ENCODE results near the gene AS3MT.
"Not testable (repeated sequence)": the region's sequence is repeated elsewhere in the genome, so short reads cannot be mapped to it uniquely, and the experiment has no call there.

Gene AS3MT, protein sequence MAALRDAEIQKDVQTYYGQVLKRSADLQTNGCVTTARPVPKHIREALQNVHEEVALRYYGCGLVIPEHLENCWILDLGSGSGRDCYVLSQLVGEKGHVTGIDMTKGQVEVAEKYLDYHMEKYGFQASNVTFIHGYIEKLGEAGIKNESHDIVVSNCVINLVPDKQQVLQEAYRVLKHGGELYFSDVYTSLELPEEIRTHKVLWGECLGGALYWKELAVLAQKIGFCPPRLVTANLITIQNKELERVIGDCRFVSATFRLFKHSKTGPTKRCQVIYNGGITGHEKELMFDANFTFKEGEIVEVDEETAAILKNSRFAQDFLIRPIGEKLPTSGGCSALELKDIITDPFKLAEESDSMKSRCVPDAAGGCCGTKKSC

DNA sequence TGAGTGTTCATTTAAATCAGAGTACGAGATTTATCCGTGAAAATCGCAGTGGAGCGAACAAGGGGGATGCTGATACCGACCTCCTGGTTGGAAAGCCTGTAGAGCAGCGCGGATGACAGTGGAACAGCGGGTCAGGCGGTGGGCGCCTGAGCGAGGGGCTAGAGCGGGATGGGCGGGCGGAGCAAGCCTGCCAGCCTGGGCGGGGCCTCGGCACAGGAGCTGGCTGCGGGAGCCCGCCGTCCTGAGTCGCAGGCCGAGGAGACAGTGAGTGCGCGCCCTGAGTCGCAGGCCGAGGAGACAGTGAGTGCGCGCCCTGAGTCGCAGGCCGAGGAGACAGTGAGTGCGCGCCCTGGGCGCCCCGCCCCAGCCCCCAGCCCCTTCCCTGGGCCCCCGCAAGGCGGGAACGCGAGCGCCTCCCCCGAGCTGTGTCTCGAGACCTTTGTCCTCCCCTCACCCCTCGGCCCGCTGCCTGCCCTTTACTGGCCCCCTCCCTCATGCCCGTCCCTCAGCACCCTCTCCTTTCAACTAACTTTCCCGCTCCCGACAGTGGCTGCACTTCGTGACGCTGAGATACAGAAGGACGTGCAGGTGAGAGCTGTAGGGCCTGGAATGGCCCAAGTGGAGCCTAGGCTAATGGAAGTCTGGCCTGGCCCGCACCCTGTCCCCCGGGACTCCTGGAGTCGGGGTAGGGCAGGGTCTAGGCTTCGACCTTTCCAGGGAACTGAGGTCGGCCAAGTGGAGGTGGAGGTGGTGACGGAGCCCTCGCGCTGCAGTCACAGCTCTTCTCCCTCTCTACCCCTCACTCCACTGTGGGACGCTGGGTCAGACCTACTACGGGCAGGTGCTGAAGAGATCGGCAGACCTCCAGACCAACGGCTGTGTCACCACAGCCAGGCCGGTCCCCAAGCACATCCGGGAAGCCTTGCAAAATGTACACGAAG lies at the start of gene AS3MT:
Gene AS3MT (plus strand): TSS at position 213 of the 941 bp plus-strand sequence. CDS start 123 bp downstream, at position 336.
- DNase-seq (ENCODE audit: low read depth) = peak; percentile 52

GRCh38 chr10:102820008-102820407 lies 49.3 kb upstream of the AS3MT start:
- DNase-seq (ENCODE audit: low read depth) = not testable (repeated sequence)

DNA sequence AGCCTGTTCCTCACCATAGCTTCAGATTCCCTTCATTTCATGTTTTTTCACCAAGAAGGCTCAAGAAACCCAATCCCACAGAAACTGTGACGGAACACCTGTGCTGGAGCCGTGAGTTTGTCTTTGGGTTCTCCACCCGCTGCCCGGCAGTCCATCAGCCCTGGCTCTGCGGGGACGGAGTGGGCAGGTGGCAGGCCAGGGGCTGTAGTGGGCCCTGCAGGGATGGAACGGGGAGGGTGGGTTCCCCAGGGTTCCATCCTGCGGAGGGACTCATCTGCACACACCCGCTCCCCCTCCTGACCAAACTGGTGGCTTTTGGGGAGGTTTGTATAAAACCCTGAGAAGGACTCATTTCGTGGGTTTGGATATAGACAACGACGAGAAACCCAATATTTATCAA lies 47.0 kb upstream of the AS3MT start:
- DNase-seq (ENCODE audit: low read depth) = no peak

DNA sequence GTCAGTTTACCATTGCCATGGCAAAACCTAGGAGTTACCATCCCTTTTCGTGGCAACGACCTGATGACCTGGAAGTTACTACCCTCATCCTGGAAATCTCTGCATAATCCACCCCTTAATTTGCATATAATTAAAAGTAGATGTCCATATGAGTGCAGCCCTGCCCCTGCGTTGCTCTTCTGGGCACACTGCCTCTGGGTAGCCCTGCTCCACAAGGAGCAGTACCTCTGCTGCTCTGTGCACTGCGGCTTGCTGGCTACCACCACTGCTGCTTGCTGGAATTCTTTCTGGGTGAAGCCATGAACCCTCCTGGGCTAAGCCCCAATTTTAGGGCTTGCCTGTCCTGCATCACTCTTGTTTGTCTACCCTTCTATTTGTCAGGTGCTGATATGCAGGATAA lies 44.6 kb upstream of the AS3MT start:
- no peak for DNase-seq (ENCODE audit: low read depth)

GRCh38 chr10:102826148-102826796 lies 43.0 kb upstream of the AS3MT start:
- DNase-seq (ENCODE audit: low read depth) = no peak

DNA sequence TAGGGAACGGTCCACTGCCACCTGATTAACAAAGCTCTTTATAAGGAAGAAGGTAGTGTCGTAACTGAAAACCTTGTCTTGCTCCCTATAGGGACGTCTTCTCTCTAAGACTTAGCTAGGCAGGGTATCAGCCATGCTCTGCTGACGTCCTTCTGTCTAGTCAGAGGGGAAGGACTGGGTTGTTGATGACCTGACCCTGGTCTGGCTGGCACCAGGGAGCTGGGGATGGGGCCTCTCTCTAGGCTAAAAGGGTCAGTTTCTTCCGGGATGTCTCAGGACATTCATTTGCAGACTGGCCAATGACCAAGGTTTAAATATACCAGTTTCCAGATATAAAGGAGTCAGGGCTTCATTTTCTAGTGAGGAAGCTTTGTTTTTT lies 41.7 kb upstream of the AS3MT start:
- no peak for DNase-seq (ENCODE audit: low read depth)

DNA sequence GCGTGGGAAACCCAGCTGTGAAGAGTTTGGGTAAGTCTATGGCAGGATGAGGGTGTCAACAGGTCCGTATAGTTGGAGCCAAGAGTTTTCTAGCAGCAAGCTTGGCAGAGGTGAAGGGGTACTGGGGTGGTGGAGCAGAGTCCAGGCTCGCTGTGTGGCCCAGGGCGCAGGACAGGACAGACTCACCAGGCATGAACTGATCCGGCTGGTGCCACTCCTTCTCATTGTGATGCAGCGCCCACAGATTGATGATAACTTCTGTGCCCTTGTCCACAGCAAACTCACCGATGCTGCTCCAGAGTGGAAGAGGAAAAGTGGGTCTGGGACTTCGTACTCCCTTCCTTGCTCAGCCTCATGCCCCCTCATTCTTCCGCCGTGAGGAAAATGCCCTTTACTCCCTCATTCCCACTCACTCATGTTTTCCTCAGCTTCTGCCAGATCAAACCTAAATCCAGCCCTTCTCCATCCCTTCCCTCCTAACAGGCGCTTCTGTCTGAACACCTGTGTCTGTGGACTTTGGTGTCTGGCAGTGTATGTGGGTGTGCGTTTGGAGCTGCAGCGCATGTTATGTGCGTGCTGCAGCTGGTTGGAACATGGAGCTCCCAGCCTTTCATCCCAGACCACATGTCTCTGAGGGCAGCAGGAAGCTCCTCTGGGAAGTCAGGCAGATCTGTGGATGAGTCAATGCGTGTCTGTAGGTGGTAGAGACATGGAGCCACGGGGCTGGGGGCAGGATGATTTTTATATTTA lies 37.8 kb upstream of the AS3MT start:
- DNase-seq (ENCODE audit: low read depth) = no peak

DNA sequence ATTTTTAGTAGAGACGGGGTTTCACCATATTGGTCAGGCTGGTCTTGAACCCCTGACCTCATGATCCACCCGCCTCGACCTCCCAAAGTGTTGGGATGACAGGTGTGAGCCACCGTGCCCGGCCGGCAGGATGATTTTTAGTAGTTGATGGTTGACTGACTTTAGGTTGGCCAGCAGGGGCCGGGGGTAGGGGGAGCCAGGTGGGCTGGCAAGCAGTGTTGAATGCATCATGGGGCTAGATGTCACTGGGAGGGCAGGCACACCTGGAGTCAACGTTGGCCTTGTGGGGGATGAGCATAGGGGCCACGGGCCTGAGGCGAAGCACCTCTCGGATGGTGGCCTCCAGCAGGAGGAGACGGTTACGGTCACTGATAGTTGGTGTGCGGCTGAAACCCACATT lies 37.0 kb upstream of the AS3MT start:
- DNase-seq (ENCODE audit: low read depth) = no peak

GRCh38 chr10:102832987-102833386 lies 36.3 kb upstream of the AS3MT start:
- DNase-seq (ENCODE audit: low read depth) = peak; percentile 17

GRCh38 chr10:102834143-102834542 lies 35.1 kb upstream of the AS3MT start:
- no peak for DNase-seq (ENCODE audit: low read depth)

DNA sequence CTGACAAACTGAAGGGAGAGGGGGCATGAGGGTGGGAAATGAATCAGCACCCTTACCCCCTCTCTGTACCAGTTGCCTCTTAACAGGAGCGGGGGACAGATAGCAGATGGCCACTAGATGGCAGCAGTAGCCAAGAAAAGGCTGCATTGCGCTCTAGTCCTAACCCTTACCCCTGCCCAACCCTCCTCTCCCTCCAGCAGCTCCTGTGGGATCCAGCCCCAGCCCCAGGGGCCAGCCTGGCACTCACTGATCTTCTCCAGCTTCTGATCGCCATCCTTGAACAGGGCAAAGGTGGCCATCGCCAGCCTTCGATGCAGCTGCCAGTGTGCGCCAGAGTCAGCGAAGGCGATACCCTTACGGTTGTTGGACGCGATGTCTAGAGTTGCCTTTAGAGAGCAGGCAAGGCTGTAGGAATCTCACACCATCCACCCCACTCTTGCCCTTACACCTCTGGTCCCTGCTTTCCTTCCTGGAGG lies 34.2 kb upstream of the AS3MT start:
- peak; percentile 81 for DNase-seq (ENCODE audit: low read depth)

DNA sequence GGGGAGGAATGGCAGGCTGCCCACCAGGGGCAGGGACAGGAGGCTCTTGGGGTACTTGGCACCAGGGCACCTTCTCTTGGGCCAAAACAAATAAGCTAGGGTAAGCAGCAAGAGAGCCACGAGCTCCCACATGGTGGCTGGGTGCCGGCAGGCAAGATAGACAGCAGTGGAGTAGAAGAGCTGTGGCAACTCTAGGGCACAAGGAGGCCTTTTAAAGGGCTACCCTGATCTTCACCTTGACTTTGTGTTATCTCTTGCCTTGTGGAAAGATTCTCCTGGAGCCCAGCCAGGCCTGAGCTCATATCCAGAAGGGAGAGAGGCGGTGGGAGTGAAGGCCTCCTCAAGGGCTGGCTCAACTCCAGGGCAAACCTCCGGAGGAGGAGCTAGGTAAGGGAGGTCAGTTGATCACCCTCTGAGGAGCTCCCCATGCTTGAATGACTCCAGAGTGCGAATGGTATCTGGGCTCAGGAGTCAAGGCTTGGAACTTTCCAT lies 32.0 kb upstream of the AS3MT start, which contains the start of gene CYP17A1:
Gene CYP17A1 (minus strand): TSS at position 184 of the 492 bp plus-strand sequence. CDS start 52 bp downstream, at position 132.
- DNase-seq (ENCODE audit: low read depth) = no peak

GRCh38 chr10:102838276-102838927 lies 30.9 kb upstream of the AS3MT start:
- DNase-seq (ENCODE audit: low read depth) = not testable (repeated sequence)

DNA sequence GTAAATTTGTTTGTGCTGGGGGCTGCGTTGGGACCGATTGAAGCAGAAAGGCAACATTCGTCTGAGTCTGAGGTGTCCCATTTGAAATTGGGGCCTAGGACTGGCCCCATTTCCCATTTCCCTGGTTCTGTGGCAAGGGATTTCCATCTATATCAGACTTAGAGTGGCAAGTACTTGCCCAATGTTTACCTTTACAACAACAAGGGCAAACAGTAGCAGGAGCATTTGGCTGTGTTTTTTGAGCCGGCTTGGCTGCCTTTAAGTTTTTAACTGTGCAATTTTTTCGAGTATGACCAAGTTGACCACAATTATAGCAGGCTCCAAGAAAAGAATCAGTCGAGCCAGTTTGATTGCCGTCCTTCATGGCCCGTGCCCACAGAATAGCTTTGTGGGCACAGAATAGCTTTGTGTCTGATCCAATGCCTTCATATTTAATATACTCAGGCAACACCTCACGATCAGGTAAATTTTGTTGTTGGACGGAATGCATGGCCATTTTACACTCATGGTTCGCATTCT lies 27.4 kb upstream of the AS3MT start:
- DNase-seq (ENCODE audit: low read depth) = no peak

DNA sequence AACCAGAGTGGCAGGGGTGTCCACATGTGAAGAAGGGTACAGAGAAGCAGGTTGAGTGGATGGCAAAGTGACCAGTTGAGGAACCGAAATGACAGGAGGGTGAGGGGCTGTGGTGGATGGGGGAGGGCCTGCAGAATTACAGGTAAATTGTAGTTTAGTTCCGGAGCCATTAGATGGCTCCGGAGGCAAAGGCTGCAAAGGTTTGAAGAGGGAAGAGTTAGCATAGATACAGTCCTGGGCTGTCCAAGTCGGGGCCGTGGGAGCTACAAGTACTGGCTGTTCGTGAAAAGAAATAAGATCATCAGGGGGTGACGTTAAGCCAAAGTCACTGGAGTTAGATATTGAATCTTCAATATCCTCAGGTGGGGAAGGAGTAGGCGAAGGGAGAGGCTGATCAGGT lies 26.1 kb upstream of the AS3MT start:
- DNase-seq (ENCODE audit: low read depth) = not testable (repeated sequence)

DNA sequence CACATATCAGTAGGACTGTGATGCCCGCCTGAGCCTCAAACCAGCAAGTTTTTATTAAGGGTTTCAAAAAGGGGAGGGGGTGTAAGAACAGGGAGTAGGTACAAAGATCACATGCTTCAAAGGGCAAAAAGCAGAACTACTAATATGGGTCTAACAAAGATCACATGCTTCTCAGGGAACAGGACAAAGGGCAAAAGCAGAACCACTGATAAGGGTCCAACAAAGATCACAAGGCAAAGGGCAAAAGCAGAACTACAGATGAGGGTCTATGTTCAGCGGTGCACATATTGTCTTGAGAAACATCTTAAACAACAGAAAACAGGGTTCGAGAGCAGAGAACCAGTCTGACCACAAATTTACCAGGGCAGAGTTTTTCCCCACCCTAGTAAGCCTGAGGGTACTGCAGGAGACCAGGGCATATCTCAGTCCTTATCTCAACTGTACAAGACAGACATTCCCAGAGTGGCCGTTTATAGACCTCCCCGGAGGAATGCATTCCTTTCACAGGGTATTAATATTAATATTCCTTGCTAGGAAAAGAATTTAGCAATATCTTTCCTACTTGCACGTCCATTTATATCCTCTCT lies 25.0 kb upstream of the AS3MT start:
- not testable (repeated sequence) for DNase-seq (ENCODE audit: low read depth)

GRCh38 chr10:102845352-102845902 lies 23.8 kb upstream of the AS3MT start:
- no peak for DNase-seq (ENCODE audit: low read depth)

DNA sequence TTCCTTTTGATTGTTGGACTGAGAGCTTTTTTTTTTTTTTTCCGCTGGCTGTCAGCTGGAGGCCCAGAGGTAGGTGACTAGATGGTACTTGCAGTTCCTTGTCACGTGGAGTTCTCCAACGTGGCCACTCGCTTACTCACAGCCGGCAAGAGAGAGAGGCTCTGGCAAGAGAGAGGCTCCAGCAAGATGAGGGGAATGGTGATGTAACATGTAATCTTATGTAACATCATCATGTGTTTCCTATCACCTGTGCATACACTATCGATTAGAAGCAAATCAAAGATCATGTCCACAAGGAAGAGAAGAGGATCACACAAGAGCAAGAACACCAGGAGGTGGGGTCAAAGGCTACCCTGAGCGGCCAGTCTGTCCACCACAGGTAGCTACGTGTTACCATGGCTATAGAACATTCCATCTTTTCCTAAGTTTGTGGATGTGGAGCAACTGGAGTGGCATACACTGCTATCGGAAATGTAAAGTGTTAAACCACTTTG lies 19.2 kb upstream of the AS3MT start:
- DNase-seq (ENCODE audit: low read depth) = no peak

GRCh38 chr10:102853237-102853636 lies 16.0 kb upstream of the AS3MT start:
- DNase-seq (ENCODE audit: low read depth) = not testable (repeated sequence)
